Measurements from ENCODE around the gene RTN4RL1. TPM values are rescaled to one million over a fixed set of nuclear protein-coding genes. Genes with fewer than 3 reads are reported as not detected.
"Not testable (repeated sequence)": the region's sequence is repeated elsewhere in the genome, so short reads cannot be mapped to it uniquely, and the experiment has no call there.

RTN4RL1 gene
- polyA plus RNA-seq, 1 donor (not counting 4 experiments of a cell fraction or from before 2014, with no cell fraction given), result 2.3 TPM

- Histone ChIP-seq H4K20me1 (ENCODE audit: control insufficient read depth, extremely low read depth, insufficient read depth, low read length) (no peaks in the 10 kb centered on the region), H3K36me3 (ENCODE audit: control insufficient read depth in 2 of 2, extremely low read depth in 1 of 2, insufficient read depth in 2 of 2, low read length in 2 of 2) (peaks cover 0 to 5% of the 10 kb centered on the region in 2 experiments), H3K9me3 (ENCODE audit: control insufficient read depth, low read depth, low read length) (no peaks in the 10 kb centered on the region), H3K9ac (ENCODE audit: control insufficient read depth, extremely low read depth, insufficient read depth, low read length) (no peak overlapping the region), H3K79me2 (ENCODE audit: control insufficient read depth, insufficient read depth, low read length) (no peaks in the 10 kb centered on the region), H3K9me1 (ENCODE audit: control insufficient read depth, extremely low read depth, insufficient read depth, low read length) (no peaks in the 10 kb centered on the region), H3K4me2 (ENCODE audit: control insufficient read depth, extremely low read depth, insufficient read depth, low read depth, low read length) (no peak overlapping the region), H2AFZ (ENCODE audit: control insufficient read depth, low read length) (no peak overlapping the region), H3K4me3 (ENCODE audit: control insufficient read depth in 2 of 3, extremely low read depth in 1 of 3, insufficient read depth in 2 of 3, low read depth in 1 of 3, low read length in 3 of 3) (no peak overlapping the region), H3K27me3 (ENCODE audit: control insufficient read depth, extremely low read depth, insufficient read depth, low read length) (no peaks in the 10 kb centered on the region), H3K4me1 (ENCODE audit: control insufficient read depth, extremely low read depth, insufficient read depth, low read length) (peaks cover 20% of the 10 kb centered on the region), H3K27ac (ENCODE audit: control insufficient read depth, insufficient read depth, low read length) (no peak overlapping the region)
- TF ChIP-seq EZH2 (IDR thresholded peaks at IDR 0.05; ENCODE audit: low read length) (no peak), CTCF (optimal IDR thresholded peaks at IDR 0.05 in 1 of 3, IDR thresholded peaks at IDR 0.05 in 1 of 3, conservative IDR thresholded peaks at IDR 0.05 in 1 of 3; ENCODE audit: extremely low read depth in 1 of 3, insufficient read depth in 2 of 3, low read length in 3 of 3) (no peak)
- no peak for DNase-seq (ENCODE audit: low read depth, low spot score)
- dilution Hi-C loops (cut with MboI; ENCODE audit: extremely low pct_ligation_motif_present, low sequenced_read_pairs), result no loop called here
- FAIRE-seq, result no peak
Measured at GRCh38 chr17:2015314-2015713, 9.8 kb downstream of the RTN4RL1 start.

GRCh38 chr17:2013994-2014317 lies 11.2 kb downstream of the RTN4RL1 start:
- no peaks in the 10 kb centered on the region for H4K20me1 ChIP-seq (ENCODE audit: control insufficient read depth, extremely low read depth, insufficient read depth, low read length)
- no peak for TF ChIP-seq CTCF (optimal IDR thresholded peaks at IDR 0.05 in 1 of 3, IDR thresholded peaks at IDR 0.05 in 1 of 3, conservative IDR thresholded peaks at IDR 0.05 in 1 of 3; ENCODE audit: extremely low read depth in 1 of 3, insufficient read depth in 2 of 3, low read length in 3 of 3)
- TF ChIP-seq EZH2 (IDR thresholded peaks at IDR 0.05; ENCODE audit: low read length), result no peak
- dilution Hi-C loops (cut with MboI; ENCODE audit: extremely low pct_ligation_motif_present, low sequenced_read_pairs), result no loop called here
- peaks cover 0 to 5% of the 10 kb centered on the region in 2 experiments for H3K36me3 ChIP-seq (ENCODE audit: control insufficient read depth in 2 of 2, extremely low read depth in 1 of 2, insufficient read depth in 2 of 2, low read length in 2 of 2)
- H2AFZ ChIP-seq (ENCODE audit: control insufficient read depth, low read length), result no peak overlapping the region
- no peaks in the 10 kb centered on the region for H3K9me3 ChIP-seq (ENCODE audit: control insufficient read depth, low read depth, low read length)
- no peak overlapping the region for H3K27ac ChIP-seq (ENCODE audit: control insufficient read depth, insufficient read depth, low read length)
- FAIRE-seq (no peak), DNase-seq (ENCODE audit: low read depth, low spot score) (no peak)
- no peaks in the 10 kb centered on the region for H3K27me3 ChIP-seq (ENCODE audit: control insufficient read depth, extremely low read depth, insufficient read depth, low read length)
- H3K4me3 ChIP-seq (ENCODE audit: control insufficient read depth in 2 of 3, extremely low read depth in 1 of 3, insufficient read depth in 2 of 3, low read depth in 1 of 3, low read length in 3 of 3), result no peak overlapping the region
- H3K4me2 ChIP-seq (ENCODE audit: control insufficient read depth, extremely low read depth, insufficient read depth, low read depth, low read length), result no peak overlapping the region
- no peaks in the 10 kb centered on the region for H3K9me1 ChIP-seq (ENCODE audit: control insufficient read depth, extremely low read depth, insufficient read depth, low read length)
- H3K9ac ChIP-seq (ENCODE audit: control insufficient read depth, extremely low read depth, insufficient read depth, low read length), result no peak overlapping the region
- H3K4me1 ChIP-seq (ENCODE audit: control insufficient read depth, extremely low read depth, insufficient read depth, low read length), result peaks cover 22% of the 10 kb centered on the region
- H3K79me2 ChIP-seq (ENCODE audit: control insufficient read depth, insufficient read depth, low read length), result no peaks in the 10 kb centered on the region

- H3K27me3 ChIP-seq (ENCODE audit: control insufficient read depth, extremely low read depth, insufficient read depth, low read length); H3K4me3 ChIP-seq (ENCODE audit: control insufficient read depth in 2 of 3, extremely low read depth in 1 of 3, insufficient read depth in 2 of 3, low read depth in 1 of 3, low read length in 3 of 3); H2AFZ ChIP-seq (ENCODE audit: control insufficient read depth, low read length); H3K4me2 ChIP-seq (ENCODE audit: control insufficient read depth, extremely low read depth, insufficient read depth, low read depth, low read length); dilution Hi-C loops (cut with MboI; ENCODE audit: extremely low pct_ligation_motif_present, low sequenced_read_pairs); H3K27ac ChIP-seq (ENCODE audit: control insufficient read depth, insufficient read depth, low read length); DNase-seq (ENCODE audit: low read depth, low spot score); H4K20me1 ChIP-seq (ENCODE audit: control insufficient read depth, extremely low read depth, insufficient read depth, low read length); H3K36me3 ChIP-seq (ENCODE audit: control insufficient read depth in 2 of 2, extremely low read depth in 1 of 2, insufficient read depth in 2 of 2, low read length in 2 of 2); H3K79me2 ChIP-seq (ENCODE audit: control insufficient read depth, insufficient read depth, low read length); H3K9me3 ChIP-seq (ENCODE audit: control insufficient read depth, low read depth, low read length); H3K9ac ChIP-seq (ENCODE audit: control insufficient read depth, extremely low read depth, insufficient read depth, low read length); H3K9me1 ChIP-seq (ENCODE audit: control insufficient read depth, extremely low read depth, insufficient read depth, low read length); FAIRE-seq: not testable (repeated sequence)
- peaks cover 25% of the 10 kb centered on the region for H3K4me1 ChIP-seq (ENCODE audit: control insufficient read depth, extremely low read depth, insufficient read depth, low read length)
Measured at GRCh38 chr17:2013220-2013993, 11.7 kb downstream of the RTN4RL1 start.

All from keratinocyte (primary cell).